Measurements from ENCODE around the gene MORN3. TPM values are rescaled to one million over a fixed set of nuclear protein-coding genes. Genes with fewer than 3 reads are reported as not detected.

Gene MORN3
- total and polyA plus RNA-seq, 2 of the 8 experiments (the other 6 are each of a cell fraction or from before 2014, with no cell fraction given) = 0.39 to 0.93 TPM

GRCh38 chr12:121632069-121632970 is 37.1 kb downstream of the MORN3 start (continued):
- no peak for TF ChIP-seq CTCF (IDR thresholded peaks at IDR 0.05; ENCODE audit: control extremely low read depth in 1 of 3, insufficient read depth in 1 of 3, low read depth in 1 of 3, low read length in 3 of 3)
- no peak for TF ChIP-seq POLR2AphosphoS5 (IDR thresholded peaks at IDR 0.05; ENCODE audit: low read depth, low read length)
- TF ChIP-seq SIX5 (IDR thresholded peaks at IDR 0.05; ENCODE audit: low read depth, low read length) = no peak
- TF ChIP-seq PHF8 (conservative IDR thresholded peaks at IDR 0.05; ENCODE audit: low read depth, low read length) = no peak
- TF ChIP-seq ZNF274 (IDR thresholded peaks at IDR 0.05; ENCODE audit: borderline replicate concordance, extremely low read depth, low read length) = no peak
- no peak for TF ChIP-seq KDM4A (IDR thresholded peaks at IDR 0.05; ENCODE audit: low read depth, low read length, severe bottlenecking)
- TF ChIP-seq KDM1A (IDR thresholded peaks at IDR 0.05; ENCODE audit: borderline replicate concordance, low read length) = no peak
- TF ChIP-seq YY1 (IDR thresholded peaks at IDR 0.05; ENCODE audit: low read depth, low read length) = no peak

Measured in H1 (cell line).